Neural cell (in vitro differentiated cells): ENCODE results near the gene ITLN2. TPM values are rescaled to one million over a fixed set of nuclear protein-coding genes. Genes with fewer than 3 reads are reported as not detected.

Experiments
- polyA plus RNA-seq: library from polyadenylated mRNA; depleted of rRNA; stranded (reverse); fragments of >200 nt; gene quantifications from 2 replicates; pipeline ENCODE4 v1.2.3, GENCODE V29; 2014

Gene ITLN2
- polyA plus RNA-seq, 1 donor from 2014 or later: not detected

Other genes with a start within 250 kb of the ITLN2 start
- gene CD48, start 243.0 kb downstream of the ITLN2 start, polyA plus RNA-seq: not detected in 2 replicates
- not detected in 2 replicates for gene SLAMF7, start 215.6 kb downstream of the ITLN2 start, polyA plus RNA-seq
- gene LY9, start 158.6 kb downstream of the ITLN2 start, polyA plus RNA-seq: not detected in 2 replicates
- not detected in 2 replicates for gene CD244, start 91.9 kb downstream of the ITLN2 start, polyA plus RNA-seq
- gene ITLN1, start 69.6 kb downstream of the ITLN2 start, polyA plus RNA-seq: not detected in 2 replicates
- gene F11R, start 66.3 kb upstream of the ITLN2 start, polyA plus RNA-seq: 4.3 and 7.3 TPM in 2 replicates
- gene TSTD1, start 84.2 kb upstream of the ITLN2 start, polyA plus RNA-seq: 59.6 and 63.5 TPM in 2 replicates
- gene USF1, start 91.2 kb upstream of the ITLN2 start, polyA plus RNA-seq: 366 and 457 TPM in 2 replicates
- not detected in 2 replicates for gene ARHGAP30, start 115.1 kb upstream of the ITLN2 start, polyA plus RNA-seq
- not detected in 2 replicates for gene NECTIN4, start 134.7 kb upstream of the ITLN2 start, polyA plus RNA-seq
- 78.1 and 106 TPM in 2 replicates for gene KLHDC9, start 143.6 kb upstream of the ITLN2 start, polyA plus RNA-seq
- 161 and 193 TPM in 2 replicates for gene PFDN2, start 163.2 kb upstream of the ITLN2 start, polyA plus RNA-seq
- gene NIT1, start 163.3 kb upstream of the ITLN2 start, polyA plus RNA-seq: 66.1 and 83.5 TPM in 2 replicates
- gene DEDD, start 177.9 kb upstream of the ITLN2 start, polyA plus RNA-seq: 29.6 and 42.6 TPM in 2 replicates
- 87.4 and 104 TPM in 2 replicates for gene UFC1, start 199.2 kb upstream of the ITLN2 start, polyA plus RNA-seq
- 18.3 and 20.2 TPM in 2 replicates for gene USP21, start 204.7 kb upstream of the ITLN2 start, polyA plus RNA-seq
- gene PPOX, start 211.6 kb upstream of the ITLN2 start, polyA plus RNA-seq: 93.9 and 107 TPM in 2 replicates
- 39.8 and 43.7 TPM in 2 replicates for gene B4GALT3, start 222.7 kb upstream of the ITLN2 start, polyA plus RNA-seq
- 0.04 TPM in 1 of 2 replicates, not detected in the other for gene ADAMTS4, start 244.2 kb upstream of the ITLN2 start, polyA plus RNA-seq
- gene NDUFS2, start 247.6 kb upstream of the ITLN2 start, polyA plus RNA-seq: 166 and 197 TPM in 2 replicates